GM12873 (cell line): ENCODE results near the gene GAK.

Experiments used
- TF ChIP-seq, protein P1 (sequence below): IDR thresholded peaks from 2 replicates; pipeline ENCODE4 v1.5.1; 2012; ENCODE audit warnings: low read depth, mild to moderate bottlenecking, moderate library complexity, low read length, control low read depth; ENCODE audit not compliant: insufficient read depth; ENCODE audit errors: missing control alignments

GAK gene

DNA sequence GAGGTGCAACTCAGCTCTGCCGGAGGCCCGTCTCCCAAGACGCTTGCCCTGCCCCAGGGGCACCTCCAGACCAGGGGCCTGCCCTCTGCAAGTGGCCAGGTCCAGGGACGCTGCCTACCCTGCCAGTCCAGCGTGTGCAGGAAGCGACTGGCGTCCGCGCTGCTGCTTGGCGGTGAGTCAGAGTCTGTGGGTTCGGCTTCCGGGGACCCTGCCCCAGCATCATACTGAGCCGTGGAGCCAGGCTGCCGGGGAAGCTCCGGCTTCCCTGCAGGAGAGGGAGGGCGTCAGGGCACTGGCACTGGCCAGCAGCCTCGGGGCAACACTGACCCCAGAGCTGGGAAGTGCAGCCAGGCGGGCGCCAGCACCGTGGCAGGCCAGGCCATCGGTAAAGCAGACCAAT is 63.7 kb downstream of the GAK start:
- TF ChIP-seq, protein P1, sequence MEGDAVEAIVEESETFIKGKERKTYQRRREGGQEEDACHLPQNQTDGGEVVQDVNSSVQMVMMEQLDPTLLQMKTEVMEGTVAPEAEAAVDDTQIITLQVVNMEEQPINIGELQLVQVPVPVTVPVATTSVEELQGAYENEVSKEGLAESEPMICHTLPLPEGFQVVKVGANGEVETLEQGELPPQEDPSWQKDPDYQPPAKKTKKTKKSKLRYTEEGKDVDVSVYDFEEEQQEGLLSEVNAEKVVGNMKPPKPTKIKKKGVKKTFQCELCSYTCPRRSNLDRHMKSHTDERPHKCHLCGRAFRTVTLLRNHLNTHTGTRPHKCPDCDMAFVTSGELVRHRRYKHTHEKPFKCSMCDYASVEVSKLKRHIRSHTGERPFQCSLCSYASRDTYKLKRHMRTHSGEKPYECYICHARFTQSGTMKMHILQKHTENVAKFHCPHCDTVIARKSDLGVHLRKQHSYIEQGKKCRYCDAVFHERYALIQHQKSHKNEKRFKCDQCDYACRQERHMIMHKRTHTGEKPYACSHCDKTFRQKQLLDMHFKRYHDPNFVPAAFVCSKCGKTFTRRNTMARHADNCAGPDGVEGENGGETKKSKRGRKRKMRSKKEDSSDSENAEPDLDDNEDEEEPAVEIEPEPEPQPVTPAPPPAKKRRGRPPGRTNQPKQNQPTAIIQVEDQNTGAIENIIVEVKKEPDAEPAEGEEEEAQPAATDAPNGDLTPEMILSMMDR: no peak

GRCh38 chr4:867526-868250 is 64.4 kb downstream of the GAK start:
- TF ChIP-seq, protein P1: no peak

DNA sequence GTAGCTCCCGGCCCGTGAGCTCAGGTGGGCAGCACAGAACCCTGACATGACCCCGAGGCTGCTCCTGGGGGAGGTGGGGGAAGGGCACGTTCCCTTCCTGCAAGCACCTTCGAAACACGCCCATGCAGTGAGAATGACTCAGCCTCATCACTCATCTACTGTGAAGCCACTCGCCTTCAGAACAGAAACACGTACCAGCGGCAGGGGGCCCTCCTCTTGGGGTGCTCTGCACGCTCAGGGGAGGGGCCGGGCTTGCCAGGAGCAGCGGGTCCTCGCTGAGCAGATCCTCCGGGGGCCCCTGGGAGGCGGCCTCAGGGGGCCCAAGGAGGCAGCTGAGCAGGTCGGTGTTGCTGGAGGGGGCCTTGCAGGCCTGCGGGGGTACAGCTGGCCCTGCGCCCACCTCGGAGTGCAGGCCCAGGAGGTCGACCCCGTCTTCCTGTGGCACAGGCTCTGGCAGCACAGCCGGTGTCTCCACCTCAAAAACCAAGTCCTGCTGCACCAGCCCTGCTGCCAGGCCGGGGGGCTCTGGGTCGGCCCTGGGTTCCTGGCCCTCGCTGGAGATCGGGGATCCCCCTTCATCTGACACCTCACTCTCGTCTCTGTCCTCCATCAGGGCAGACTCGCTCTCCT is 65.2 kb downstream of the GAK start:
- TF ChIP-seq, protein P1: no peak

DNA sequence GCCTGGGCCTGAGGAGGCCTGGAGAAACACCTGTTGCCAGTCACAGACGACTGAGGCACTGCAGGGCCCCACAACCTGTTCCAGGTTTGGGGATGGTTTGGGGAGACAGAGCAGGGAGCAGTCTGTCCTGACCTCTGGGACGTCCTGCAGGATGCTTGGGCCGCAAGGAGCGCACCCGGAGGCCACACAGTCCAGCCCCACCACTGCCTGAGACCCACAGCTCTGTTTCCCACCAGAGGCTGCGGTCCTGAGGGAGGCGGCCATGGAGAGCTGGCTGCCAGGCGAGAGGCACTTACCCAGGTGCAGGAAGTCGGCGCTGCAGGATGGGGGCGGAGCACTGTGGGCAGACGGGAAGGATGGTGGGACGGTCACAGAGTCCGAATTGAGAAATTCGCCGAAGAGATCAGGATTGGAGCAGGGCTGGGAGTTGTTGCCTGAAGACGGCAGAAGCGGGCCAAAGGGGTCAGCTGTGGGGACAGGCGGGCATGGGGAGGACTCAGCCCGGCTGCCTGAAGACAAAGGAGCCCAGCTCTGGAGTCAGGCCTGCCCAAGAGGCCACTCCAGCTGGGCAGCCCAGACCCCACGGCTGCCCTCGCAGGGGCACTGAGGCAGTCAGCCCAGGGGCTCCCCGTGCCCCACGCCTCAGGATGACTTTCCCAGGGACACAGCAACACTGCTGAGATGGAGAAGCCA is 65.9 kb downstream of the GAK start:
- TF ChIP-seq, protein P1: no peak

DNA sequence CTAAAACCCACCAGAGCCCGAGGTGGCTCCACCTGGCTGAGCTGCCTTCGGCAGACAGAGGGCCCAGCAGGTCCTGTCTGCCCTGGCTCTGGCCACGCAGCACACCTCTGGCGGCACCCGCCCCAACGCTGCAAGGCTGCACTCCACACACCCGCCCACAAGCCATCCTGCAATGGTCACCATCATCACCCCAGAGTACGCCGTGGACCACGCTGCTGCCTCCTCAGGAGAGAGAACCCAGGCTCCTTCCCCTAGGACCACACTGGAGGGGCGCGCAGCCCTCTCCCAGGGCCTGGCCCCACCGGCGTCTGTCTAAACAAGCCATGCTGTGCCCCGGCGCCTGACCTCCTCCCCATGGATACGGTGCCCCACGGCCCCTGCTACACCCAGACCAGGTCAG is 66.5 kb downstream of the GAK start:
- TF ChIP-seq, protein P1: no peak

DNA sequence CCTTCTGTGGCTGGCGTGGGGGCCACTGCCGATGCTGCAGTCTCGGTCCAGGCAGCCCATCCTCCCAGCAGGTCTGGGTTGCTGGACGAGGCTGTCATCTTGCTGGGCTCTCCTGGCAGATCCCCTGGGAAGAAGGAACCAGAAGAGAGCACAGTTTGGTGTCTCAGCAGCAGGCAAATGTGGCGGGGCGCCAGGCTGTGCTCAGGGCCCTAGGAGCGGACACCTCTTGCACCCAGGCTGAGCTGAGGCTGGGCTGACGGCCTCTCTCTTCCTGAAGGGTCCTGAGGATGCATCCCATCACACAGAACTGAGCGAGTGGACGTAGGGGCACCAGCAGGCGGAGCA is 67.0 kb downstream of the GAK start:
- TF ChIP-seq, protein P1: no peak

DNA sequence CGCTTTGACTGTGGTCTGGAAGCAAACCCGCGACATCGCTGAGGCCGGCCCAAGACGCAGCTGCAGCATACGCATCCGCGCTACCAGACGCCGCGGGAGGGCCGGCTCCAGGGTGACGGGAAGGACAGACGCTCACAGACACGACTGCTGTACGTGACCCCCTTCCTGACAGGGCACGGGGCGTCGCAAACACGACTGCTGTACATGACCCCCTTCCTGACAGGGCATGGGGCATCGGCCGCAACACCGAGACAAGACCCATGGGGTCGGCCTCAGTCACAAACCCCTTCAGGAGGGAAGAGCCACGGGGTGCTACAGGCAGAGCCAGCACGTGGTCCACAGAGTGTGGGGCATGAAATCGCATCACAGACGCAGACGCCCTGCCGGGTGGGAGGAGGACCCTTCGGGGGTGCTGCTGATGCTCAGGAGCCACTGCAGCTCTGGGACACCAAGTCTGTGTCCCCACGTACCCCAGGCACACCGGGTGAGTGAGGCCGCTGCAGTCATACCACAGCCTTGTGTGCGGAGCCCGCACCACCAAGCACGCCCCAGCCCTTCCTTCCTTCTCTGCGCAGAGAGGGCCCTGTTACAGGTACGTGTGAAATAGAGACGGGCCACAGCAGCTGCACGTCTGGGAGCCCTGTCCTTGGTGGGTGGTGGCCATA is 67.5 kb downstream of the GAK start:
- TF ChIP-seq, protein P1: no peak
